Stimulated activated naive CD4-positive, alpha-beta T cell (primary cell): ENCODE results near the gene EME2.

Experiments used
- DNase-seq, 6 experiments: peaks; one replicate each; lab custom pipeline; 2025; lab: John Stamatoyannopoulos, UW

The EME2 gene

GRCh38 chr16:1745900-1746692, 26.5 kb upstream of the EME2 start:
- no peak for DNase-seq

GRCh38 chr16:1746693-1747195, 25.9 kb upstream of the EME2 start:
- DNase-seq, result no peak

- DNase-seq, result no peak
These were observed 24.7 kb upstream of the EME2 start for GRCh38 chr16:1747934-1748333.

- no peak for DNase-seq
These were observed 23.2 kb upstream of the EME2 start for GRCh38 chr16:1749152-1750117.

- DNase-seq, result no peak
These were observed 20.7 kb upstream of the EME2 start for GRCh38 chr16:1751946-1752345.

- DNase-seq, result no peak
These were observed 19.8 kb upstream of the EME2 start for GRCh38 chr16:1752853-1753252.

GRCh38 chr16:1754204-1754603, 18.4 kb upstream of the EME2 start:
- DNase-seq, result no peak

GRCh38 chr16:1757714-1758461, 14.7 kb upstream of the EME2 start:
- DNase-seq, result no peak

GRCh38 chr16:1758923-1759322, 13.7 kb upstream of the EME2 start:
- DNase-seq, result no peak

- DNase-seq, result no peak
These were observed 13.1 kb upstream of the EME2 start for GRCh38 chr16:1759511-1759910.

- no peak for DNase-seq
These were observed 11.7 kb upstream of the EME2 start for GRCh38 chr16:1760911-1761310.

- no peak for DNase-seq
These were observed 10.9 kb upstream of the EME2 start for GRCh38 chr16:1761751-1762150.

GRCh38 chr16:1762196-1762878, 10.3 kb upstream of the EME2 start:
- no peak for DNase-seq

- no peak for DNase-seq
These were observed 9.6 kb upstream of the EME2 start for GRCh38 chr16:1762879-1763520.

GRCh38 chr16:1763521-1764511, 8.8 kb upstream of the EME2 start:
- DNase-seq, result no peak

- DNase-seq, result no peak
These were observed 7.6 kb upstream of the EME2 start for GRCh38 chr16:1764971-1765370.

- no peak for DNase-seq
These were observed 6.8 kb upstream of the EME2 start for GRCh38 chr16:1765826-1766225.

GRCh38 chr16:1766231-1766630, 6.4 kb upstream of the EME2 start:
- no peak for DNase-seq

- no peak for DNase-seq
These were observed 5.9 kb upstream of the EME2 start for GRCh38 chr16:1766701-1767100.
